ENCODE measurements around the gene TENT5A.

DNA sequence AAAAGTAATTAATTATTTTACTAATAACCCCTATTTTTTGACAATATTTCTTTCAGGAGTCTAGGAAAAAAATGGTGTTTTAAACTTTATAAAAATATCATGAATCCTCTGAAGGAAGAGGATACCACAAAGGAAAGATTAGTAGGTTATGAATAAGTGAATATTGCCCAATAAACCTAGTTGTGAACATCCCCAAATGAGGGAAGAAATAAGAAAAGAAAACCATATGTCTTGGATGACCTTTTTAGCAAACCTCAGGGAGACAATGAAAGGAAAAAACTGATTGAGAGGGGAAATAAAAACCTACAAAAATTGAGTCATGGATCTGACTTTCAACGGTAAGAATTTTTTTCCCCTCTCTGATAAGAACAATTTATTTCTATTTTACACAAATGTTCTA, 34.4 kb downstream of the TENT5A start:
- TF ChIP-seq, protein P1, sequence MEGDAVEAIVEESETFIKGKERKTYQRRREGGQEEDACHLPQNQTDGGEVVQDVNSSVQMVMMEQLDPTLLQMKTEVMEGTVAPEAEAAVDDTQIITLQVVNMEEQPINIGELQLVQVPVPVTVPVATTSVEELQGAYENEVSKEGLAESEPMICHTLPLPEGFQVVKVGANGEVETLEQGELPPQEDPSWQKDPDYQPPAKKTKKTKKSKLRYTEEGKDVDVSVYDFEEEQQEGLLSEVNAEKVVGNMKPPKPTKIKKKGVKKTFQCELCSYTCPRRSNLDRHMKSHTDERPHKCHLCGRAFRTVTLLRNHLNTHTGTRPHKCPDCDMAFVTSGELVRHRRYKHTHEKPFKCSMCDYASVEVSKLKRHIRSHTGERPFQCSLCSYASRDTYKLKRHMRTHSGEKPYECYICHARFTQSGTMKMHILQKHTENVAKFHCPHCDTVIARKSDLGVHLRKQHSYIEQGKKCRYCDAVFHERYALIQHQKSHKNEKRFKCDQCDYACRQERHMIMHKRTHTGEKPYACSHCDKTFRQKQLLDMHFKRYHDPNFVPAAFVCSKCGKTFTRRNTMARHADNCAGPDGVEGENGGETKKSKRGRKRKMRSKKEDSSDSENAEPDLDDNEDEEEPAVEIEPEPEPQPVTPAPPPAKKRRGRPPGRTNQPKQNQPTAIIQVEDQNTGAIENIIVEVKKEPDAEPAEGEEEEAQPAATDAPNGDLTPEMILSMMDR (conservative IDR thresholded peaks at IDR 0.05; ENCODE audit: low read depth, low read length): no peak
- TF ChIP-seq EZH2phosphoT487 (IDR thresholded peaks at IDR 0.05; ENCODE audit: borderline replicate concordance, low read length): no peak

Measured in PC-3 (cell line).